Left colon (tissue), 2 donors: ENCODE results near the gene LAYN. TPM values are rescaled to one million over a fixed set of nuclear protein-coding genes. Genes with fewer than 3 reads are reported as not detected.

ENCODE experiments used
- ATAC-seq: fragments of 200-7000 bp; cut with Tn5 transposase; one replicate; pipeline ENCODE4 v1.9.1; 2020; ENCODE audit warnings: mild to moderate bottlenecking, moderate library complexity
- DNase-seq, 2 donors: peaks; one replicate each; pipeline ENCODE4 v3.0.0-alpha.2; 2020
- intact Hi-C, 2 donors: fragments of 100-400 bp; cut with DNase I in 1 of 2; cut with micrococcal nuclease in 1 of 2; formaldehyde crosslinking; loops; one replicate each; pipeline versions ENCODE4 v1.11.2 to v1.14.0; 2022; cut with DNase I, micrococcal nuclease
- long read RNA-seq: library from polyadenylated mRNA; unstranded; transcript quantifications from one replicate; pipeline ENCODE4 v2.0.0, GENCODE V29; 2021
- total RNA-seq, 2 donors: library from RNA; stranded (reverse); fragmentation: NEBNext Ultra II Directional; extraction: Animal tissue kit (Norgen Biotek cat#: 25700); gene quantifications; one replicate each; pipeline ENCODE4 v1.2.1, GENCODE V29; 2021
- donor health status: DM: no; HTN: no; CAD: no.
- donor health status: DM: yes; HTN: yes; CAD: no.

The LAYN gene
- total RNA-seq, result 1 to 10 TPM; 1.9 to 4.6 TPM
- long read RNA-seq, partial matches to known transcripts, result 0 of 1 reads
- long read RNA-seq, other reads (novel, unspliced or antisense), result 0 of 1 reads

- intact Hi-C loops, result no loop called here
- ATAC-seq, result peak; percentile 31
Observed at GRCh38 chr11:111540114-111540936, at the start of gene LAYN. Gene LAYN, plus strand, starts transcription at chr11:111540720. Its CDS starts 124 bp downstream, at chr11:111540844.

GRCh38 chr11:111494040-111494439 lies 46.5 kb upstream of the LAYN start:
- ATAC-seq (no peak), DNase-seq (no peak)
- intact Hi-C loops, result no loop called here

More at GRCh38 chr11:111540114-111540936, at the start of gene LAYN:
- DNase-seq, result peak; percentile 31 to 34

- DNase-seq (no peak), ATAC-seq (no peak)
- intact Hi-C loops, result no loop called here
Observed at GRCh38 chr11:111499483-111499882, 41.0 kb upstream of the LAYN start.

GRCh38 chr11:111500481-111500880 lies 40.0 kb upstream of the LAYN start:
- ATAC-seq (no peak), DNase-seq (no peak)
- intact Hi-C loops, result no loop called here

- intact Hi-C loops, result no loop called here
- ATAC-seq, result no peak
- no peak for DNase-seq
Observed at GRCh38 chr11:111502611-111503010, 37.9 kb upstream of the LAYN start.

- ATAC-seq, result no peak
Observed at GRCh38 chr11:111510311-111510710, 30.2 kb upstream of the LAYN start.

GRCh38 chr11:111512296-111513239 lies 28.0 kb upstream of the LAYN start, which contains the start of gene BTG4:
Gene BTG4, minus strand, starts transcription at chr11:111512386. Its CDS starts 13,610 bp downstream, at chr11:111498776.
- intact Hi-C loops, result no loop called here
- DNase-seq (peak in 1 of 2 donors; percentile 15), ATAC-seq (peak; percentile 14)

More at GRCh38 chr11:111510311-111510710, 30.2 kb upstream of the LAYN start:
- intact Hi-C loops, result no loop called here
- DNase-seq, result no peak

GRCh38 chr11:111513240-111513605 lies 27.3 kb upstream of the LAYN start:
- no peak for ATAC-seq
- intact Hi-C loops, result no loop called here
- DNase-seq, result no peak

- DNase-seq, result no peak
- intact Hi-C loops, result no loop called here
- no peak for ATAC-seq
Observed at GRCh38 chr11:111514216-111515031, 26.1 kb upstream of the LAYN start, which contains the start of gene HOATZ. Gene HOATZ, plus strand, starts transcription at chr11:111514778. Its CDS starts 7 bp downstream, at chr11:111514785.

- ATAC-seq, result no peak
- DNase-seq, result no peak
- intact Hi-C loops, result no loop called here
Observed at GRCh38 chr11:111515591-111515990, 24.9 kb upstream of the LAYN start.

GRCh38 chr11:111518668-111519067 lies 21.9 kb upstream of the LAYN start:
- intact Hi-C loops, result no loop called here
- DNase-seq (no peak), ATAC-seq (no peak)

GRCh38 chr11:111520560-111520959 lies 20.0 kb upstream of the LAYN start:
- ATAC-seq, result no peak
- intact Hi-C loops, result no loop called here
- no peak for DNase-seq

GRCh38 chr11:111521135-111521534 lies 19.4 kb upstream of the LAYN start:
- intact Hi-C loops, result no loop called here
- ATAC-seq (no peak), DNase-seq (no peak)

GRCh38 chr11:111522426-111522825 lies 18.1 kb upstream of the LAYN start:
- ATAC-seq, result no peak

GRCh38 chr11:111523343-111523742 lies 17.2 kb upstream of the LAYN start:
- DNase-seq, result no peak
- ATAC-seq, result no peak
- intact Hi-C loops, result no loop called here

More at GRCh38 chr11:111522426-111522825, 18.1 kb upstream of the LAYN start:
- intact Hi-C loops, result no loop called here
- DNase-seq, result no peak

- intact Hi-C loops, result no loop called here
- no peak for ATAC-seq
- no peak for DNase-seq
Observed at GRCh38 chr11:111524056-111524455, 16.5 kb upstream of the LAYN start.

- no peak for DNase-seq
- intact Hi-C loops, result no loop called here
- no peak for ATAC-seq
Observed at GRCh38 chr11:111525456-111525855, 15.1 kb upstream of the LAYN start.

GRCh38 chr11:111526501-111526900 lies 14.0 kb upstream of the LAYN start:
- ATAC-seq, result no peak
- intact Hi-C loops, result no loop called here
- no peak for DNase-seq

GRCh38 chr11:111527279-111527678 lies 13.2 kb upstream of the LAYN start:
- intact Hi-C loops, result no loop called here
- no peak for DNase-seq
- ATAC-seq, result no peak
